ENCODE measurements around the gene TRPV2. TPM values are rescaled to one million over a fixed set of nuclear protein-coding genes. Genes with fewer than 3 reads are reported as not detected.
"Not testable (repeated sequence)": the region's sequence is repeated elsewhere in the genome, so short reads cannot be mapped to it uniquely, and the experiment has no call there.

Gene TRPV2
- total and polyA plus RNA-seq, 10 of the 15 experiments (the other 5 are each of a cell fraction or from before 2014, with no cell fraction given) = 8.9 to 94.4 (median 54.1) TPM

- in situ Hi-C loops (cut with MboI) = loop anchor here (5.0 kb wide), 1 partner anchor 33 kb away; the partner anchor contains the start of gene TRPV2
- FAIRE-seq (no peak), ATAC-seq (no peak), DNase-seq (ENCODE audit: low read depth, low spot score) (no peak)
- 22% methylated on average over 5 of the region's 5 CpGs for WGBS (ENCODE audit: insufficient coverage, insufficient replicate concordance, low lambda C conversion rate, missing lambda C conversion rate)
- H2AFZ ChIP-seq (ENCODE audit: control insufficient read depth, low read depth, low read length) = no peak overlapping the region
- peak overlapping the region; percentile 50 for H3K4me2 ChIP-seq (ENCODE audit: control insufficient read depth, insufficient read depth)
- no peak overlapping the region for H3K9ac ChIP-seq (ENCODE audit: control insufficient read depth, insufficient read depth, low read length)
- no peak overlapping the region for H3K4me3 ChIP-seq
- H3K27ac ChIP-seq (ENCODE audit: control insufficient read depth, insufficient read depth) = no peak overlapping the region
- ChIA-PET SMC1A (ENCODE audit: uncharacterized antibody, unreplicated experiment) (interaction anchor here (0.8 to 3.3 kb wide), 6 partner anchors 20 to 137 kb away, joined by 3 to 16 read pairs (median 4); partner anchors contain the start of gene TRPV2), RAD21 (ENCODE audit: unreplicated experiment) (interaction anchor here (0.8 to 2.2 kb wide), 5 partner anchors 21 to 99 kb away, joined by 3 to 9 read pairs (median 4); partner anchors contain the start of gene TRPV2), POLR2A (interaction anchor here (0.8 to 2.1 kb wide), 5 partner anchors 11 to 56 kb away, joined by 3 to 7 read pairs (median 6); partner anchors contain the start of gene TRPV2), CTCF (interaction anchor here (0.6 to 3.5 kb wide), 10 partner anchors 17 to 137 kb away, joined by 3 to 24 read pairs (median 4); partner anchors contain the start of gene TRPV2)
- no peaks in the 10 kb centered on the region for H3K27me3 ChIP-seq (replicated peaks in 1 of 2; ENCODE audit: control insufficient read depth in 2 of 2, insufficient read depth in 2 of 2, low read length in 1 of 2)
- TF ChIP-seq NFIC (IDR thresholded peaks at IDR 0.05; ENCODE audit: low read depth, low read length) = peak; percentile 28; the same call in 1 of the 2 replicates
- TF ChIP-seq LARP7 (IDR thresholded peaks at IDR 0.05) = no peak
- no peak for TF ChIP-seq STAT3 (IDR thresholded peaks at IDR 0.05; ENCODE audit: low read depth, low read length)
- H4K20me1 ChIP-seq (ENCODE audit: control insufficient read depth, insufficient read depth) = peaks cover 4% of the 10 kb centered on the region
- H3K36me3 ChIP-seq (ENCODE audit: control insufficient read depth in 2 of 2, insufficient read depth in 2 of 2, low read length in 1 of 2) = peaks cover 4 to 11% of the 10 kb centered on the region in 2 experiments
- intact Hi-C loops (cut with micrococcal nuclease; ENCODE audit: unreplicated experiment) = no loop called here
- peaks cover 16% of the 10 kb centered on the region for H3K4me1 ChIP-seq (ENCODE audit: control insufficient read depth, insufficient read depth, low read length)
- no peaks in the 10 kb centered on the region; the same call in 2 of the 3 replicates for H3K9me3 ChIP-seq (replicated peaks; ENCODE audit: control insufficient read depth, insufficient read depth, low read length)
- BruUV-seq (replicated peaks) = no TSS peak
- peaks cover 31% of the 10 kb centered on the region for H3K79me2 ChIP-seq (ENCODE audit: control insufficient read depth, insufficient read depth, low read length)
Measured at GRCh38 chr17:16384557-16384956, 30.8 kb upstream of the TRPV2 start.

GRCh38 chr17:16386126-16386507 lies 29.3 kb upstream of the TRPV2 start:
- H3K36me3 ChIP-seq (ENCODE audit: control insufficient read depth in 2 of 2, insufficient read depth in 2 of 2, low read length in 1 of 2) = peaks cover 4 to 11% of the 10 kb centered on the region in 2 experiments
- H3K27ac ChIP-seq (ENCODE audit: control insufficient read depth, insufficient read depth); in situ Hi-C loops (cut with MboI); H3K9ac ChIP-seq (ENCODE audit: control insufficient read depth, insufficient read depth, low read length); ATAC-seq; H4K20me1 ChIP-seq (ENCODE audit: control insufficient read depth, insufficient read depth); H3K9me3 ChIP-seq (replicated peaks; ENCODE audit: control insufficient read depth, insufficient read depth, low read length); DNase-seq (ENCODE audit: low read depth, low spot score); FAIRE-seq; BruUV-seq (replicated peaks); H3K27me3 ChIP-seq (replicated peaks in 1 of 2; ENCODE audit: control insufficient read depth in 2 of 2, insufficient read depth in 2 of 2, low read length in 1 of 2): not testable (repeated sequence)
- intact Hi-C loops (cut with micrococcal nuclease; ENCODE audit: unreplicated experiment) = loop anchor here (1.0 kb wide), 2 partner anchors 29 to 135 kb away; partner anchors contain the start of gene TRPV2
- ChIA-PET SMC1A (ENCODE audit: uncharacterized antibody, unreplicated experiment) (interaction anchor here (0.7 to 3.3 kb wide), 4 partner anchors 18 to 61 kb away, joined by 5 to 16 read pairs (median 10); partner anchors contain the start of gene TRPV2), POLR2A (interaction anchor here (0.6 to 2.1 kb wide), 8 partner anchors 8 to 781 kb away, joined by 3 to 13 read pairs (median 6); partner anchors contain the start of genes CENPV and TRPV2), RAD21 (ENCODE audit: unreplicated experiment) (interaction anchor here (1.0 to 2.2 kb wide), 4 partner anchors 17 to 52 kb away, joined by 3 to 7 read pairs (median 4); no protein-coding TSS in a partner anchor), CTCF (interaction anchor here (1.0 to 3.5 kb wide), 7 partner anchors 18 to 73 kb away, joined by 3 to 24 read pairs (median 7); partner anchors contain the start of gene TRPV2)
- peak overlapping the region; percentile 62; the same call in 1 of the 2 replicates for H3K4me3 ChIP-seq
- peak overlapping the region; percentile 93; the same call in 1 of the 2 replicates for H2AFZ ChIP-seq (ENCODE audit: control insufficient read depth, low read depth, low read length)
- H3K4me1 ChIP-seq (ENCODE audit: control insufficient read depth, insufficient read depth, low read length) = peaks cover 16% of the 10 kb centered on the region
- WGBS (ENCODE audit: insufficient coverage, insufficient replicate concordance, low lambda C conversion rate, missing lambda C conversion rate) = 8% methylated on average over 19 of the region's 23 CpGs
- H3K4me2 ChIP-seq (ENCODE audit: control insufficient read depth, insufficient read depth) = peak overlapping the region; percentile 85
- peaks cover 28% of the 10 kb centered on the region for H3K79me2 ChIP-seq (ENCODE audit: control insufficient read depth, insufficient read depth, low read length)

All from GM12878 (cell line).